ENCODE measurements around the gene TMEM106C. TPM values are rescaled to one million over a fixed set of nuclear protein-coding genes. Genes with fewer than 3 reads are reported as not detected.

The TMEM106C gene
- total and polyA plus RNA-seq, 10 of the 15 experiments (the other 5 are each of a cell fraction or from before 2014, with no cell fraction given), result 90.2 to 280 (median 161) TPM

- TF ChIP-seq PKNOX1 (IDR thresholded peaks at IDR 0.05) (no peak), CBX5 (IDR thresholded peaks at IDR 0.05; ENCODE audit: low read depth) (no peak)
Observed at GRCh38 chr12:47942614-47943225, 20.7 kb upstream of the TMEM106C start (continued).

GRCh38 chr12:47943623-47944340, 19.6 kb upstream of the TMEM106C start:
- H3K36me3 ChIP-seq (ENCODE audit: control insufficient read depth in 2 of 2, insufficient read depth in 2 of 2, low read length in 1 of 2), result no peaks in the 10 kb centered on the region
- H3K4me3 ChIP-seq, result no peak overlapping the region
- no peak for ATAC-seq
- ChIA-PET POLR2A (no interaction called here), CTCF (interaction anchor here (0.9 to 1.0 kb wide), 2 partner anchors 10 to 50 kb away, joined by 3 read pairs; no protein-coding TSS in a partner anchor), SMC1A (ENCODE audit: uncharacterized antibody, unreplicated experiment) (no interaction called here), RAD21 (ENCODE audit: unreplicated experiment) (no interaction called here)
- DNase-seq (ENCODE audit: low read depth, low spot score), result no peak
- no peak for TF ChIP-seq ZBTB40 (IDR thresholded peaks at IDR 0.05; ENCODE audit: borderline replicate concordance)
- TF ChIP-seq MYC (IDR thresholded peaks at IDR 0.05; ENCODE audit: insufficient read depth, insufficient read length, insufficient replicate concordance, low read length, severe bottlenecking), result no peak
- TF ChIP-seq ZNF24 (IDR thresholded peaks at IDR 0.05), result no peak
- no peak for TF ChIP-seq STAT1 (conservative IDR thresholded peaks at IDR 0.05)
- TF ChIP-seq SUZ12 (IDR thresholded peaks at IDR 0.05; ENCODE audit: unreplicated experiment), result no peak
- FAIRE-seq, result no peak
- WGBS (ENCODE audit: insufficient coverage, insufficient replicate concordance, low lambda C conversion rate, missing lambda C conversion rate), result 33% methylated on average over 12 of the region's 12 CpGs
- no peak overlapping the region for H3K27ac ChIP-seq (ENCODE audit: control insufficient read depth, insufficient read depth)
- in situ Hi-C loops (cut with MboI) (no loop called here), intact Hi-C loops (cut with micrococcal nuclease; ENCODE audit: unreplicated experiment) (no loop called here)
- H3K9ac ChIP-seq (ENCODE audit: control insufficient read depth, insufficient read depth, low read length), result no peak overlapping the region
- no peaks in the 10 kb centered on the region for H3K9me3 ChIP-seq (replicated peaks; ENCODE audit: control insufficient read depth, insufficient read depth, low read length)
- H3K27me3 ChIP-seq (replicated peaks in 1 of 2; ENCODE audit: control insufficient read depth in 2 of 2, insufficient read depth in 2 of 2, low read length in 1 of 2), result no peaks in the 10 kb centered on the region; a peak in 2 of 4 replicates
- no peaks in the 10 kb centered on the region for H3K4me1 ChIP-seq (ENCODE audit: control insufficient read depth, insufficient read depth, low read length)
- H2AFZ ChIP-seq (ENCODE audit: control insufficient read depth, low read depth, low read length), result no peak overlapping the region
- BruUV-seq (replicated peaks), result no TSS peak
- H3K79me2 ChIP-seq (ENCODE audit: control insufficient read depth, insufficient read depth, low read length), result no peaks in the 10 kb centered on the region
- no peaks in the 10 kb centered on the region for H4K20me1 ChIP-seq (ENCODE audit: control insufficient read depth, insufficient read depth)
- no peak overlapping the region for H3K4me2 ChIP-seq (ENCODE audit: control insufficient read depth, insufficient read depth)

Measured in GM12878 (cell line).